Measurements from ENCODE around the gene MCC. TPM values are rescaled to one million over a fixed set of nuclear protein-coding genes. Genes with fewer than 3 reads are reported as not detected.

Gene MCC
- total and polyA plus RNA-seq, 12 donors, result 1.8 to 12.6 (median 8.9) TPM

GRCh38 chr5:113152380-113152740, 335.9 kb downstream of the MCC start:
- Histone ChIP-seq H3K4me1 (replicated peaks in 1 of 2) (no peaks in the 10 kb centered on the region), H3K4me3 (no peak overlapping the region), H3K36me3 (replicated peaks in 1 of 2) (no peaks in the 10 kb centered on the region), H3K27ac (no peak overlapping the region), H3K9me3 (replicated peaks in 1 of 3) (no peaks in the 10 kb centered on the region), H3K27me3 (no peaks in the 10 kb centered on the region)
- 97 to 100% (median 98%) methylated on average over 2 of the region's 2 CpGs for WGBS, 4 donors
- intact Hi-C loops (cut with DNase I), result no loop called here
- no peak for DNase-seq
- no peak for TF ChIP-seq POLR2A (IDR thresholded peaks at IDR 0.05)

GRCh38 chr5:113151641-113152379, 336.4 kb downstream of the MCC start:
- Histone ChIP-seq H3K36me3 (replicated peaks in 1 of 2) (no peaks in the 10 kb centered on the region), H3K4me3 (no peak overlapping the region), H3K27me3 (no peaks in the 10 kb centered on the region), H3K4me1 (replicated peaks in 1 of 2) (no peaks in the 10 kb centered on the region), H3K9me3 (replicated peaks in 1 of 3) (no peaks in the 10 kb centered on the region), H3K27ac (no peak overlapping the region)
- no peak for DNase-seq
- 85 to 99% (median 93%) methylated on average over 8 of the region's 8 CpGs for WGBS, 4 donors
- intact Hi-C loops (cut with DNase I), result no loop called here
- TF ChIP-seq POLR2A (IDR thresholded peaks at IDR 0.05), result no peak
- no peak for TF ChIP-seq CTCF (IDR thresholded peaks at IDR 0.05)

GRCh38 chr5:113150821-113151220, 337.4 kb downstream of the MCC start:
- intact Hi-C loops (cut with DNase I), result no loop called here
- Histone ChIP-seq H3K27ac (no peak overlapping the region), H3K4me1 (replicated peaks in 1 of 2) (no peaks in the 10 kb centered on the region), H3K36me3 (replicated peaks in 1 of 2) (no peaks in the 10 kb centered on the region), H3K4me3 (no peak overlapping the region), H3K27me3 (no peaks in the 10 kb centered on the region), H3K9me3 (replicated peaks in 1 of 3) (no peaks in the 10 kb centered on the region)
- DNase-seq, result peak in 1 of 7 donors; percentile 15
- WGBS, 4 donors, result 93 to 97% (median 95%) methylated on average over 7 of the region's 7 CpGs
- no peak for TF ChIP-seq POLR2A (IDR thresholded peaks at IDR 0.05)
- no peak for TF ChIP-seq CTCF (IDR thresholded peaks at IDR 0.05)

- Histone ChIP-seq H3K27ac (no peak overlapping the region), H3K4me1 (replicated peaks in 1 of 2) (no peaks in the 10 kb centered on the region), H3K9me3 (replicated peaks in 1 of 3) (no peaks in the 10 kb centered on the region), H3K4me3 (no peak overlapping the region), H3K36me3 (replicated peaks in 1 of 2) (no peaks in the 10 kb centered on the region), H3K27me3 (no peaks in the 10 kb centered on the region)
- 49 to 61% (median 51%) methylated on average over 2 of the region's 2 CpGs for WGBS, 4 donors
- DNase-seq, result no peak
- TF ChIP-seq CTCF (IDR thresholded peaks at IDR 0.05) (no peak), POLR2A (IDR thresholded peaks at IDR 0.05) (no peak)
- intact Hi-C loops (cut with DNase I), result no loop called here
Observed at GRCh38 chr5:113150221-113150620, 338.0 kb downstream of the MCC start.

- Histone ChIP-seq H3K27ac (no peak overlapping the region), H3K9me3 (replicated peaks in 1 of 3) (no peaks in the 10 kb centered on the region), H3K4me1 (replicated peaks in 1 of 2) (no peaks in the 10 kb centered on the region), H3K27me3 (no peaks in the 10 kb centered on the region), H3K36me3 (replicated peaks in 1 of 2) (no peaks in the 10 kb centered on the region), H3K4me3 (no peak overlapping the region)
- no peak for TF ChIP-seq POLR2A (IDR thresholded peaks at IDR 0.05)
- no peak for TF ChIP-seq CTCF (IDR thresholded peaks at IDR 0.05)
- no peak for DNase-seq
- intact Hi-C loops (cut with DNase I), result no loop called here
- WGBS, 4 donors, result 85 to 89% (median 86%) methylated on average over 7 of the region's 7 CpGs
Observed at GRCh38 chr5:113147537-113147936, 340.7 kb downstream of the MCC start.
